Uterus (tissue), 2 donors: ENCODE results near the gene POLA1.

Source experiments
- POLR2A ChIP-seq, 2 donors: fragments of 450-650 bp; IDR thresholded peaks; one replicate each; pipeline ENCODE4 v1.6.1; 2016; ENCODE audit warnings: antibody characterized with exemption in 2 of 2, mild to moderate bottlenecking in 1 of 2, moderate library complexity in 1 of 2
- TF ChIP-seq, protein P1 (sequence below), 4 experiments: fragments of 200-600 bp in 2 of 4; fragments of 450-650 bp in 2 of 4; sonication (generic) in 2 of 4; IDR thresholded peaks; one replicate each; pipeline ENCODE4 v1.5.1; 2016 to 2019; ENCODE audit warnings: antibody characterized with exemption in 4 of 4, mild to moderate bottlenecking in 2 of 4, moderate library complexity in 1 of 4

DNA sequence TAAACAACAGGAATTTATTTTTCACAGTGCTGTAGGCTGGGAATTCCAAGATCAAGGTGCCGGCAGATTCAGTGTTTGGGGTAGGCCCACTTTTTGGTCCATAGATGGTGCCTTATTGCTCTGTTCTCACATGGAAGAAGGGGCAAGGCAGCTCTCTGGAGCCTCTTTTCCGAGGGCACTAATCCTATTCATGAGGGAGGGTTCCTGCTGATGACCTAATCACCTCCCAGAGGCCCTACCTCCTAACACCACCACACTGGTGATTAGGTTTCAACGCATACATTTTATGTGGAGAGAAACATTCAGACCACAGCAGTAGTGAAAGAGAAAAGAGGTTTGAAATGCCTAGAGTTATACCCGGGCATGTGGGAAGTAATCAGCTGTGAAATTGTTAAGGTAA lies 1.4 kb upstream of the POLA1 start:
- TF ChIP-seq, protein P1, sequence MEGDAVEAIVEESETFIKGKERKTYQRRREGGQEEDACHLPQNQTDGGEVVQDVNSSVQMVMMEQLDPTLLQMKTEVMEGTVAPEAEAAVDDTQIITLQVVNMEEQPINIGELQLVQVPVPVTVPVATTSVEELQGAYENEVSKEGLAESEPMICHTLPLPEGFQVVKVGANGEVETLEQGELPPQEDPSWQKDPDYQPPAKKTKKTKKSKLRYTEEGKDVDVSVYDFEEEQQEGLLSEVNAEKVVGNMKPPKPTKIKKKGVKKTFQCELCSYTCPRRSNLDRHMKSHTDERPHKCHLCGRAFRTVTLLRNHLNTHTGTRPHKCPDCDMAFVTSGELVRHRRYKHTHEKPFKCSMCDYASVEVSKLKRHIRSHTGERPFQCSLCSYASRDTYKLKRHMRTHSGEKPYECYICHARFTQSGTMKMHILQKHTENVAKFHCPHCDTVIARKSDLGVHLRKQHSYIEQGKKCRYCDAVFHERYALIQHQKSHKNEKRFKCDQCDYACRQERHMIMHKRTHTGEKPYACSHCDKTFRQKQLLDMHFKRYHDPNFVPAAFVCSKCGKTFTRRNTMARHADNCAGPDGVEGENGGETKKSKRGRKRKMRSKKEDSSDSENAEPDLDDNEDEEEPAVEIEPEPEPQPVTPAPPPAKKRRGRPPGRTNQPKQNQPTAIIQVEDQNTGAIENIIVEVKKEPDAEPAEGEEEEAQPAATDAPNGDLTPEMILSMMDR (IDR thresholded peaks at IDR 0.05), result no peak
- no peak for TF ChIP-seq POLR2A (IDR thresholded peaks at IDR 0.05)
